GM18519 (cell line): Measurements from ENCODE around the gene MCFD2.

Source experiments
- ATAC-seq: cut with Tn5 transposase; IDR thresholded peaks from one replicate; pipeline ENCODE4 v1.9.1; 2021; ENCODE audit warnings: mild to moderate bottlenecking, moderate library complexity; ENCODE audit not compliant: unreplicated experiment, low FRiP score

The MCFD2 gene

DNA sequence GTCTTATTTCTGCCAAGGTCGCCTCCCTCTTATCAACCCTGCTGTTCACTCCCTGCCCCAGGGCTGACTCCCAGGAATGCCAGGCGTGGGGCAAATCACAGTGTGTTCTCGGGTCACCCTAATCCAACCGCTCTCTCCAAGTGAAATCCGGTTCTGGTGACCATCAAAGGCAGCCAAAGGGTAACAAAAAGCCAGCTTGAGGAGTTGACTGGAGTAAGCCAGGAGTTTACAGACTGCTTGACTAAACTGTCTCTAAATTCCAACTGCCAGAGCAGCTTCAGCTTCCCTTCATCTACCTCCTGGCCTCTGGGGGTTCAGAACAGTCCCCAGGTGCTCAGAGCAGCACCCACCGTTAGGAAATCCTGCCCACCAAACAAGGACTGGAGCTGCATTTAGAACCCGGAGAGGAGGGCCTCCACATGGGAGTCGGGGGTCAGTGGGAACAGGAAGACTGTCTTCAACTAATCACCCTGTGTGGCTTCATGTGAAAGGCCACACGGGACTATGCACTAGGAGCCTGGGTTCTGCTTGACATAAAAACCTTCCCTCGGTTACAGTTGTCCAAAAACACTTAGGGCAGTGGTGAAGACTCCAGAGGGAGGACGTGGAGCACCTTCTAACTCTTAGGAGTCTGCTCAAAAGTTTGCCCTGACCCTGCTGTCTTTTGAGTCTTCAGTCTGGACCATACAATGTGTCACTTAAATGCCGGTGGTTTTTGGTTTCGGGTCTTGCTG is 24.2 kb upstream of the MCFD2 start:
- no peak for ATAC-seq

DNA sequence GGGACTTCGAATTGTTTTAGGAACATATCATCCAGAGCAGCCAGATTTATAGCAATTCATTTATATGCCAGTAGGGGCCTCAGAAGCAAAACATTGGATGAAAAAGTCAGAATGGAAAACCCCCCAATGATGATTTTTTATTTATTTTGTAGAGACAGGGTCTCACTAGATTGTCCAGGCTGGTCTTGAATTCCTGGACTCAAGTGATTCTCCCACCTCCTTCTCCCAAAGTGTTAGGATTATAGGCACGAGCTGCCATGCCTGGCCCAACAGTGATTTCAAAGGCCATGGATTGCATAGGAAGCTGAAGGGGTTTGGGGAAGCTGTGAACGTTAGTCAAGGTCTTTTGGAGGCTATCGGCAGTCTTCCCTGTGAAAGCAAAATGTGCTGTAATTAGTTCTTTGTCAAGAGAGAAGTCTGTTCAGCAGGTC is 21.9 kb upstream of the MCFD2 start:
- no peak for ATAC-seq

DNA sequence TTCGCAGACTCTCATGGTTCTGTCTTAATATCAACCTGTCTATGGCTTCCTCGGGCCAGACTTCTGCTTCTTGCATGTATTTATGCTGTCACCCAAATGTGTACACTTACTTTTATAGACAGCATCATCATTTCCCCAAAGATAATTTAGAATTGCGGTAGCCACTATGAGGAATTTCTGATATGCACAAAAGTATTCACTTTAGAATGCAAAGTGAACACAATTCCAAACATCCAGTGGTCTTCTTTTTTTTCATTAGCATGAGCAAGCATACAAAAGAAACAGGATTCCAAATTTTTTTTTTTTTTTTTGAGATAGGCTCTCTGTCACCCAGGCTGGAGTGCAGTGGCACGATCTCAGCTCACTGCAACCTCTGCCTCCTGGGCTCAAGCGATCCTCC is 21.0 kb upstream of the MCFD2 start:
- no peak for ATAC-seq

DNA sequence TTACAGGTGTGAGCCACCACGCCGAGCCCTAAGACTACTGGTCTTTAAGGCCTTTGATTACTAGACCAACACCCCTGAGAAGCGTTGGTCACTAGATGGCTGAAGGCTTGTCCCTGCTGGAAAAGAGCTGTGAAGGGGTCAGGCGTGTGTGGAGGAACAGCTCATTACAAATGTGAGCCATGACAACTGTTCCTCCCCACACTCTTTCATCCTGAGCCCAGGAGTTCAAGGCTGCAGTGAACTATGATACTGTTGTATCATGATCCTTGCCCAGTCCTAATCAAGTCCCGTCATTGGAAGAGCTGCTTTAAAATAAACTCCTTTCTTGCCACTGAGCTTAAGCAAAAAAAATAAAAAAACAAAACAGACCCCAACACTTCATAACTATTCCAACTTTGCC is 19.5 kb upstream of the MCFD2 start:
- ATAC-seq, result no peak

DNA sequence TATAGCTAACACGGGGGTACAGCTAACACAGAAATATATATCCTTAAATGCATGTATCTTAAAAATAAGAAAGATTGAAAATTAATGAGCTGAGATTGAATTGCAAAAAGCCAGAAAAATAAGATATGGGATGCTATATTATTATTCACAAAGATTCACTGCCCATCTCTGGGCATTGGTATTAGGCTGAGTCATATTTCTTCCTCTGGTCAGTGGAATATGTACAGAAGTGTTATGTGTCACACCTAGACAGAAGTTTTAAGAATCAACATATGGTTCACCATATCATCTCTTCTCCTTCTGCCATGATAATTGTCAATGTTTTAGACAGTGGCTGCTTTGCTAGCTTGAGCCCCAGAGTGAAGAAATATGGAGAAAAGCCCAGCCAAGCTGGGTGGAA is 14.0 kb upstream of the MCFD2 start:
- ATAC-seq, result no peak

DNA sequence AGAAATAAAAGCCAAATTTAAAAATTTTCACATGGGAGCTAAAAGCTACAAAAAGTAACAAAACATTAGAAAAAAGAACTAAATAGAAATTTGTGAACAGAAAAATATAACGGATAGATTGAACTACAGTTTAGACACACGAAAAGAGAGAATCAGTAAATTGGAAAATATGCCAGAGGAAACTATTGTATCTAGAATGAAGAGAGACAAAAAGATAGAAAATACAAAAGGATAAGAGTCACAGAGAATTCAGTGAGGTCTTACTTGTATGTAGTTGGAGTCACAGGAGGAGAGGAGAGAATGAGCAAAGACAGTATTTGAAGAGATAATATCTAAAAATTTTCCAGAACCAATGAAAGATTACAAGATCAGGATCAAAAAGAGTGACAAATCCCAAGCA is 11.3 kb upstream of the MCFD2 start:
- ATAC-seq, result no peak

DNA sequence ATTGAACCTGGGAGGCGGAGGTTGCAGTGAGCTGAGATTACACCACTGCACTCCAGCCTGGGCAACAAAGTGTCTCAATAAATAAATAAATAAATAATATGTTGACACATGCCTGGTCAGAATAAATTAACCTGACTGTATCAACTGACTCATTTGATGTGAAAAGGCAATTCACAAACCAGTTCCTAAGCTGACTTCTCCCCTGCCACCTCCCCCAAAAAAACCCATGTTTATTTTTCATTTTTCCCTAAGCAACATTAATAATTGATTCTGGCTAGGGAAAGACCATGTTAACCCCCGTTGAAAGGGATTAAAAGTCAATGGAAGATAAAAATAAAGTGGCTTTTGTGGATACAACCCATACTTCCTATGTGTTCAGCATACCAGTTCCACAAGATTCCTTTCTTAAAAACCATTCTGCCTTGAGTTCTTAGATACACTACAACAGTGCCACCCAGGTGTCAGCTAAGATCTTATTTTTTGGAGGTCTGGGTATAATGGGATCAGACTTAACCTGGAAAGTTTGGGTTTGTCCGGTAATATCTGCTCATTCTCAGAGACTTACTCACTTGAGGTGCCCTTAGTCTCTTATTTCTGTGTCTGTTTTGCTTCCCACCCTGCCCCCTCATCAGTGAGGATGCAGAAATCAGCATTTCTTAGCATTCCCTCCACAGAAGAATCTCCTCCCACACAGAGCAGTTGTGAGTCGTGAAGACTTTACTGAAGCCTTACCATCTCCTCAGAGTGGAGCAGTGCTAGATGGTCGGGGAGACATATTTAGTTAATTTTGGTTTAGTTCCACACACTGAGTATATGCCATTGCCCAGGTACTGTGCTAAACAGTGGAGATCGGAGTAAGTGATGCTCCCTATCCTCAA is 10.1 kb upstream of the MCFD2 start:
- no peak for ATAC-seq

DNA sequence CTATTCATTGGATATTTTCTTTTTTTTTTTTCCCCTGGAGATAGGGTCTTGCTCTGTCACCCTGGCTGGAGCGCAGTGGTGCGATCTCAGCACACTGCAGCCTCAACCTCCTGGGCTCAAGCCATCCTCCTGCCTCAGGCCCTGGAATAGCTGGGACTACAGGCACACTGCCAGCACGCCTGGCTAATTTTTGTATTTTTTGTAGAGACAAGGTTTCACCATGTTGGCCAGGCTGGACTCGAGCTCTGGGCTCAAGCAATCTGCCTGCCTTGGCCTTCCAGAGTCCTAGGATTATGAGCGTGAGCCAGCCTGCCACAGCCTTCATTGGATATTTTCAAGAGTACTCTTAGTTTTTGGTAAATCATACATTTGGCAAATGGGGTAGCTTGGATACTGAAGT is 9.0 kb upstream of the MCFD2 start:
- no peak for ATAC-seq

DNA sequence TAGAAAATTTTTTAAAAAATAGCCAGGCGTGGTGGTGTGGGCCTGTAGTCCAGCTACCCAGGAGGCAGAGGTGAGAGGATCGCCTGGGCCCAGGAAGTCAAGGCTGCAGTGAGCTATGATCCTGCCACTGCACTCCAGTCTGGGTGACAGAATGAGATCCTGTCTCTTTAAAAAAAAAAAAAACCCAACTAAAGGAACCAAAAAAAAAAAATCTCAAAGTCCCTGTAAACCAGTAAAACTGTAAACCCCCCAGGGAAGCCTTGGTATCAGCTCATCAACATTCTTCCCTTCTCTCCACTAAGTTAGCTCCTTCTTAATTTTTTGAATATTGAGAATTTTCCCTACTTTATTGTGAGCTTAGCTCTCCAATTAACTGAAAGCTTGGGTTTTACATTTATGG is 8.4 kb upstream of the MCFD2 start:
- ATAC-seq, result no peak

DNA sequence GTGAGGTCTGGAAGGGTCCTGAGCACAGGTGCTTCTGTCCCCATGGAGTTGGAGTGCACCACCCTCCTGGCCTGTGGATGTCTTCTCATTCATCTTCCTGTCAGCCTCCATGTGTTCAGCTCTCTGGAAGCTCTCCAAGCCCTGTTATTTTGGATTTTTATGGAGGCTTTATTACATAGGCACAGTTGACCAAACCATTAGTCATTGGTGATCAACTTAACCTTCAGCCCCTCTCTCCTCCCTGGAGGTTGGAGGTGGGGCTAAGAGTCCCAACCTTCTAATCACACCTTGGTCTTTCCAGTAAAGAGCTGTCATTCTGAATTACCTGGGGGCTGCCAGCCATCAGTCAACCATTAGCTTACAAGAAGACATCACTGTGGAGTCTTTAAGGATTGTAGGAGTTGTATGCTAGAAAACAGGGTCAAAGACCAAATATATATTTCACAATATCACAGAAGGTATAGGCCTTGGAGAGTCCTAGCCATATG is 7.5 kb upstream of the MCFD2 start:
- no peak for ATAC-seq

DNA sequence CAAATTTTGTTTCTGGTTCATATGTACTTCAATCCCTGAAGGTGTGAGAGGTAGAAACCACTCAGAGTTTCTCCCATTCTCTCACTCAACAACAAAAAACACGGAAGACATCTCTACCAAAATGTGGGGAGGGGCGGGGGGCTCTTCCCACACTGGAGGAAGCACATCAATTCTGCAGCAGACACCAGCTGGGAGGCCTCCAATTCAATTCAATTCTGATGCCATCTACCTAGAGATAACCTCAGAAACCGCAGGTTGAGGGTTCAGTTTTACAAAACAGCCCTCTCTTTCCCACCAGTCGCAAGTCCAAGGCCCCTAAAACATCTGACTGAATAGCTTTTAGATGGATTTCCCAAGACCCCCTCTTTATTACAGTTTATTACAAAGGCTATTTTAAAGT is 7.0 kb upstream of the MCFD2 start:
- no peak for ATAC-seq

DNA sequence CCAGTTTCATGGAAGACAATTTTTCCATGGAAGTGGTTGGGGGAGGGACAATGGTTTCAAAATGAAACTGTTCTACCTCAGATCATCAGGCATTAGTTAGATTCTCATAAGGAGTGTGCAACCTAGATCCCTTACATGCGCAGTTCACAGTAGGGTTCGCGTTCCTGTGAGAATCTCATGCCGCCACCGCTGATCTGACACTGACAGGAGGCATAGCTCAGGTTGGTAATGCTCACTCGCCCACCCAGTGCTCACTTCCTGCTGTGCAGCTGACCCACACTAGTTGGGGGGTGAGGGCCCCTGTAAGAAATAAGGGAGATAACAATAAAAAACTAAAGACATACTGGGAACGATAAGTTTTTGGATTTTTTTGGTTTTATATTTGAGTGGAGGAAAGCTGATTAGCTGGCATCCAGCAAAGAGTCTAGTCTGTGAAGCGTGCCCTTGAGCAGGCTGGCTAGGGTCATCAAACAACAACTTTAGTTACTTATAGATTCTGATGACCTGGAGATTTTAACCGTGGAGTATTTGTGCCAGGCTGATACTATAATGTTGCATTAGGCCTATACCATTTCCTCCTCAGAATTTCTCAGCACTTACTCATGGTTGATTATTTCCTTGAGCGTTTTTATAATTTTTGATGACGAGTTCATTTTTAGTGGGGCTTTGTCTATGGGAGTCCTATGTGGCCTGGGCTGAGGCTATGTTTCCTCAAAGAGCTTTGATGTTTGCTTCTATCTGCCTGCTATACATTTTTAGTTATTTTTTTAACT is 6.3 kb upstream of the MCFD2 start:
- no peak for ATAC-seq

DNA sequence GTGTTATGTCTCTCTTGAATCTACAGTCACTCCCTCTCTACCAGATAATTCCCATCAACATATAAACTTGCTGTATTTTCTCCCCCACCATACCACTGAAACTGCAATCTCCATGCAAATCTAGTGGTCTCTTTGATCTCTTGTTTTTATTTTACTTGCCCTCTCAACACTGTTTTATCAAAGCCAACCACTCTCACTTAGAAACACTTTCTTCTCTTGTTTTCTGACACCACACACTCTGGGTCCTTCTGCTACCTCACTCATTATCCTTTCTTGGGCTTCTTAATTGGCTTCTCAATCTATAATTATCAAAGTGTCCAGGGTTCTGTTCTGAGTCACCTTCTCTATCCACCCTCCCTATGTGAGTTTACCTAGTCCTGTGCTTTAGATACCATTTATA is 2.0 kb upstream of the MCFD2 start:
- no peak for ATAC-seq

DNA sequence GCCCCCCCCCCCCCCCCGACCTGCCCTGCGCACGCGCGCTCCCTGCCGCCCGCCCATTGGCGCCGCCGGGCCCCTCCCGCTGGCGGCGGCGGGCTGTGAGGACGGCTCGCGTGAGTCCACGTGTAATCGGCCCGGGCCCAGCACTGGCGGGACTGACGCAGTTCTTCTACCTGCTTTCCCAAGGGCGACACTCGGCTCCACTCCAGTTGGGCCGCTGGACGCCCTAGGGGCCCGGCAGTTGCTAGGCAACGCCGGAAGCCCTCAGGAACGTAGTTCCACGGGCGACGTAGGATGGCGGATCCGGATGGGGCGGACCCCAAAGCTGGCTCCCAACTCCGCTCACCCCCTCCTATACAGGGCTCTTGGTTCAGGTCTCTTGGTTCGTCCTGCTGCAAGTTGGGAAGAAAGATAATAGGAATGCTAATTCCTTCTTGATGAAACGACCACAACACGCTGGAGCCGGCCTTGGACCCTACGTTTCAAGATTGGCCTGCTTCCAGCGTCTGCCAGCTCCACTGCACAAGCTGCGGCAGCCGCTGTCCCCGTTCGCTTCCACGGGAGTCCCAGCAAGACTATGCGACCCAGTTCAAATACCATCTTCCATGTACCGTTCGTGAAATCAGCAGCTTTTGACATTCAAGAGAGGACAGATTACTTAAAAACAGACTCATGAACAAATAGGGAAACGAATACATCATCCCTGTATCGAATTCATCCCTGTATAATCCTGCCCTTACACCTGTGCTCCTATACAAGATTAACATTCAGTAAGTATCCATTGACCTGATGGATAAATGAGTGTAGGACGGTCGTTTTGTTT is 415 bp upstream of the MCFD2 start:
- ATAC-seq, result peak; percentile 67

DNA sequence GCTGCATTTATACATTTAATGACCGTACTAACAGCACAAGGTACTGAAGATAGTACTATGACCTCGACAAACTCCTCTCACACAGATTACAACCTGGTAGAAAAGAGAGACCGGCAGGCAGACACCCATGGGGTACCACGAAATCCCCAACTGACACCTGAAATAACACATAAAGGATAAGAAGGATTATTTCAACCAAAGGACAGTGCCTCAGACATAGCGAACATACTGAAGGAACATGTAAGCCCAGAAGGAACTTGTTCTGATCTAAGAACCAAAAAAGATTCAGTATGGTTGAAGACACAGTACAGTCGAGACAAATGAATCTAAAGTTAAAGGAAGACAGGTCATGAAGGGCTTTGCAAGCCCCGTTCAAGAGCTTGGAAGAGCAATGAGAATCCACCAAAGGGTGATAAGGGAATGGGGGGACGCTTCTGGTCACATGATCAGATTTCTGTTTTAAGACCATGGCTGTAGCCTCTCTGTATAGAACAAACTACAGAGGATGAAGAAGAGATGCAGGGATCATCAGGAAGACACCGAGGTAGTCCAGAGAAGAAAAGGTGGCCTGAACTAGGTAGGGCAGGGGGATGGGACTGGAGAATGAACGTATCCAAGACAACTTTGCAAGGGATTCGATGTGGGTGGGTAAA is 902 bp downstream of the MCFD2 start:
- no peak for ATAC-seq

DNA sequence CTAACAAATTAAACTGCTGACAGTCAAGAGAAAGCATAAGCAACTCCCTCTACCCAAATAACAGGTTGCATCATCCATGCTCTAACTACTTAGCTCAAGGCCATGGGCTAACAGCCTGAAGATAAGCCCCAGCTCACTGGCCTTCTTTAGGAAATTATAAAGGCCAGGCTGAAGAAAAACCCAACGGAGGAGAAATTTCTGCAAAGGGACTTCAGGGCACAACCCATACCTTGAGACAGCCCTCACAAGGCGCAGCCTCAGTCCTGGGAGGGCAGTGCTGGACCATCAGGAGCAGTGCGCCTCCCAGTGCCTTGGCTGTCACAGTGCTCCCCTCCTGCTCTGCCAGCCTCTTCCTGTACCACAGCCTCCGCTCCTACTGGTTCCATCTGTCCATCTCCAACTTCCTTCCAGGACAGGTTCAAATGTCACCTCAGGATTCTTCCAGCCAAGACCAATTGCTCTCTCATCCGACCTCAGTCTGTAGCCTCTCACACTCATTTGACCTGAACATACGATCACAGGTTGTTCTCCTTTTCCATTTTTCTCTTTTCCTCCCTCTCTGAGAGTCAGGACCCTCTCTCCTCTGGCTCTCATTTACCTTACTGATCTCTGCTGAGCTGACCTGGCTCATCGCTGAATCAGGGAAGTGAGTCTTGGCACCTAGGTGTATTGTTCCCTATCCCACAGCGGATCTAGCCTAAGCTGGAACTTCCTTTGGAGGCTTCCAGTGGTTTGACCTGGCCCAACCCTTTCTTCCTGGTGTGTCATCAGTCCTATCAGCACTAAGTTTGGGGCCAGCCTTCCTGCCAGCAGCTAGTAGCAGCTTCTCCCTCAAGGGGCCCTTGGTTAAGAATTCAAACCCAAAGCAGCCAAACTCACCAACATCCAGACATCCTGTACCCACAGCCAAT is 1.9 kb downstream of the MCFD2 start:
- ATAC-seq, result no peak

DNA sequence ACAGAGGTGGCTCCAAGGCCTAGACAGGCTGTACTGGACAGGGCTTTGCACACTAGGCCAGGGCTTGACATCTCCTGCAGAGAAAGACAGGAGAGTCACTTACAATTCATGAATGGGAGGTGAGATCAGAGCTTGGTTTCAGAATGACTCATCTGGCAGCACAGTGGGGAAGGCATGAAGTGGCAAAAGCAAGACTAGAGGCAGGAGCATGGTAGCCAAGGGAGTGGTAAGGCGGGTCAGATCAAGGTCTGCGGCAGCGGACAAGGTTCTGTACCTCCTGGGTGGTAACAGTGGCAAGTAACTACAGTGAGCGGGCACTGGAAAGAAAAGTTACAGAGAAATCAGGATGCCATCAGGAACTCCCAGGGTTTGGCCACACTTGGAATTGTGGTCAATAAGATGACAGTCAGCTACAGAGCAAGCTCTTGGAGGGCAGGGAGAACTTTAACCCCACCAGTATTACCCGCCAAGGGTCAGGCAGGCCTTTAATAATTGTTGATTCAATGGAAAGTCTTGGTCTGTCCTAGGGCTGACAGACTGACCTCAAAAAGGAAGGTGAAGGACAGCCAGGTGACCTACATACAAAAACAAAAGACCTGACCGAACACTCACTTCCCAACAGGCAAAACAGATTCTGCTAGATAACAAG is 5.7 kb downstream of the MCFD2 start:
- no peak for ATAC-seq

DNA sequence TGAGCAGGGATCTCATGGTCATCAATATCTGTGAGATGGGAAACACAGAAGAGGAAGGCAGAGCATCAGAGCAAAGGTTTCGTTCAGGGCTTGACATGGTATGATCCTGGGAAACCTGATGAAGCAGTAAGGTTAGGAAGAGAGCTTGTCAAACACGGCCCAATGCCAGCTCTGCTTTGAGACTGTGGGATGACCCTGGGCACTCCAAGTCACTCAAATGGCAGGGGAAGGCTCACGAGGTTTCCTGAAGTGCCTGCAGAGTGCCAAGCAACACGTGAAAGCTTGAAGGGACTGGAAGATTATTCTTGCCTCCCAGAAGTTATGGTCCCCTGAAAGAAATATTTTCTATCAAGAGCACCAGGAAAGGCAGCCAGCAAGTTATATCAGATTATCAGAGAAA is 6.5 kb downstream of the MCFD2 start:
- ATAC-seq, result no peak
